GM21737 (cell line): ENCODE data around the gene CKMT2.

Experiments used
- ATAC-seq: cut with Tn5 transposase; IDR thresholded peaks from one replicate; pipeline ENCODE4 v1.9.1; 2021; ENCODE audit warnings: mild to moderate bottlenecking, moderate library complexity; ENCODE audit not compliant: unreplicated experiment

The CKMT2 gene

DNA sequence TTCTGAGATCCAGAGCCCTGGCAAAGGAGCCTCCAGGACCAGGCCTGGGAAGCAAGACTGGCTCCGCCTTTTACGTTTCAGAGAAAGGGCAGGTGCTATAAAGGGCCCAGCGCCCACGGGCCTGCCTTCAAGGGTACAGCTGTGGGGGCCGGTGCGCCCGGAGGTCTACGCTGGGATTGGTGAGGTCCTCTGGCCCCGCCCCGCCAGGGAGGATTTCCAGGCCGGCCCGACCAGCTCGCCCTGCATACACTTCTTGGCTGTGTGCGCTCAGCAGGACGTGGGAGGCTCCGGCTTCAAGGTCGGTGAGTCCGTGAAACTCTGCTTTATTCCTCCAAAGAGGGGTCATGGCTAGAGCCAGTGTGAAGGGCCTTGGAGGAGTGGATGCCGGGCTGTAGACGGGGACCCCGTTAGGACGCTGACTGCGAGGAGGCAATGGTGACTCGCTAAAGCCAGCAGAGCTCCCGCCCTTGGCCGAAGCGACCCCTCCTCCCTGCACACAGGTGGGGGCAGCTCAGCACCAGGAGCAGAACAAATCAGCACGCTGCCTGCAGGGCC lies at the start of gene CKMT2:
TSS of gene CKMT2 (plus strand) at position 243 of the 555 bp plus-strand sequence. CDS start 17,811 bp downstream, outside the sequence.
- ATAC-seq = no peak

DNA sequence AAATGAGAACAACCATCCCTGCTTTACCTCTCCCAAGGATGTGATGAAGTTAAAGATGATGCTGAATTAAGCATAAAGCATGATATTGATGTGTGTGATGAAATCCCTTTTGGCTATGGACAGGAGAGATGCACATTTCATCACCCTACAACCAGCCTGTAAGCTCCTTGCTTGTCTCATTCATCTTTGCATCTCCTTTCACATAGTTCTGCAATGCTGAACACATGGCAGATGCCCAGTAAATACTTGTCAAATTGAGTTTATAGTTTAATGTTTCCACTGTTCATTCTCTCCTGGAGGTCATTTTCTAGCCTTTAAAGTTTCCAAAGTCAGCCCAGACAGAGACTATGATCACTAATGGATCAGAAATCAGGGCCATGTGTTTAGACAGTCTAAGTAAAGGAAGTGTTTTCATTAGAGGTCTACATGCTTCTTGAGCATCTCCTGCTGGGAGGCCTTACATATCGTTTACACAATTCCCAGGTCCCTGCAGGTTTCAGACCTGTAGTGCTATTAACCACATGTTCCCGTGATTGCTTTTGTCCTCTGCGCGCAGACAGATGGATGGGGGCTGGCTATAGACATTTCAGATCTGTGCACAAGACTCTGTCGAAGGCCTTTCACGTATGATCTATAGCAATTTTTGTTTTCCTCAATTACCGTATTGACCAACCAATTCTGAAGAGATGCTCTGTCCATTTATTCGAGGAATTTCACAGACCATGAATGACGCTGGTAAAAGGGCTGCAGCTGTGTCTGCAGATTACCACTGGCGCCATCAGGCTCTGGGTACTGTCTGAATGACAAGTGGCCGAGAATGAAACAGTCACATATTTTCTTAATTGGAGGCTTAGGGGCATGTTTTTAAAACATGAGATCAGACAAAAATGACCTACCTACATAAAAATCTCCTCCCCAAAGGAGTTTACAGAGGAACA lies 49.0 kb upstream of the CKMT2 start:
- no peak for ATAC-seq

DNA sequence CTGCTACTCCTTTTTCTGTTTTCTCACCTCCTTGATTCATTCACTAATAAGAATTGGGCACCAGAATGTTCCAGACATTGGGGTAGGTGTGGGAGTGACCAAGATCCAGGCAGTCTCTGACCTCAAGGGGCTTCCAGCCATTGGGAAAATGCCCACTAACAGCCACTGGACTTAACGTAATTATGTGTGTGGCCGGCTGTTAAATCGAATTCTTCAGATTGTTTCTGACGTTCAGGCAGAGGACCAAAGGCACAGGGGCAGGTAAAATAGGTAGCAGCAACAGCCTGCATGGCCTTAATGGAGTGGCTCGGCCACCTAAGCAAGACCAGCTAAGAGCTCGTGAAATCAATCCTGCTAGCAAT lies 48.4 kb upstream of the CKMT2 start:
- no peak for ATAC-seq

DNA sequence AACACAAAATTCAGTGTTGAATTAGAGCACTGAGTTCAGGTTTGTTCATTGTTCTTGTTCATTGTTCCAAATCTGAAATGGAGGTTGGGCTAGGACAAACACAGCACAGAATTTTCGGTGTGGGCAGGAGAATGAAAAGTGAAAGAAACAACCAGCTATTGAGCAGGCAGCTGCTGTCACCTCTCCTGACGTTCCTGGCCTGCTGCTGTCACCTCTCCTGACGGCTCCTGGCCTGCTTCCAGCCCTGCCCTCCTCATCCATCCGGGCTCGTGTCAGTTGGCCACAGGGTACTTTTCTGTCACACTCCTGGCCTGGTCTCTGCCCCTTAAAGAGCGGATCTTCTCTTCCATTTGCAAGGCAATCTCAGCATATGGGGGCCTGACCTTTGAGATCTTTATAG lies 45.2 kb upstream of the CKMT2 start:
- ATAC-seq = no peak

DNA sequence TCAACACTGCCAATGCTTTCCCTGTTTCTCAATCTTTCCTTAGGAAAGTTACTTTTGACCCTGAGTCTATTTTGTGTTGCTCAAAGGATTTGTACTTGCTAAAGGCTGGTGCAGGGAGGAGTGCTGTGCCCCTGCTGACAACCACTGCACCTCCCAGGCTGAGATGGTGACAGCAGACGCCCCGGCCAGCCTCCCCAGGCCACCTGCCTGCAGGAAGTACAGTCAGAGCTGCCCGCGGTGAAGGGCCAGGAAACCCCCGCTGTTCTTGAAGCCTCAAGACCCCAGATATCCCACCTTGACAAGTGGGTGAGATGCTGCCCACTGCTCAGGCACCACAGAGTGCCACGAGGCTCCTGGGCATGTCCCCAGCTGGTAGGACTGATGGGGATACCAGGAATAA lies 44.2 kb upstream of the CKMT2 start:
- ATAC-seq = no peak

DNA sequence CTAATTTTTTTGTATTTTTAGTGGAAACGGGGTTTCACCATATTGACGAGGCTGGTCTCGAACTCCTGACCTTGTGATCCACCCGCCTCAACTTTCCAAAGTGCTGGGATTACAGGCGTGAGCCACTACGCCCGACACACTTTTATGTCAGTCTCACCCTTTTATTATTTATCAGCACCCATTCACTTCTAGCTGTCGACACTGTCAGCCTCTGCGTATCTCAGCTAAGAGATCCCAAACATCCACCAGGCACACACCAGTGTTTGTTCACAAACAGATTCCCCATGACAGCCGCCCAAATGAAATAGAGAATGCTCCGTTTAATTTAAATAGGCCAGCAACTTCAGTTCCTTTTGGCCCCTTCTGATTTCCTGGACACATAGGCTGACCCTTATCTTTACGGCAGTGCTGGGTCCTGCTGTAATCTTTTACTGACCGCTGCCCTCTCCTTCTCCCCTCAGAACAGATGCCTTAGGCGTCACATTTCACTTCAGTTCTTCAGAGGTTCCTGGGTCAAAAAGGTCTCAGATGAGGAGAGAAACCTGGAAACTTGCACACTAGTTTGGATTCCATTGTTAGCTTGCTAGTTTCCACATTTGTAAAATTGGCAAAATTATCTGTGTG lies 43.1 kb upstream of the CKMT2 start:
- no peak for ATAC-seq

DNA sequence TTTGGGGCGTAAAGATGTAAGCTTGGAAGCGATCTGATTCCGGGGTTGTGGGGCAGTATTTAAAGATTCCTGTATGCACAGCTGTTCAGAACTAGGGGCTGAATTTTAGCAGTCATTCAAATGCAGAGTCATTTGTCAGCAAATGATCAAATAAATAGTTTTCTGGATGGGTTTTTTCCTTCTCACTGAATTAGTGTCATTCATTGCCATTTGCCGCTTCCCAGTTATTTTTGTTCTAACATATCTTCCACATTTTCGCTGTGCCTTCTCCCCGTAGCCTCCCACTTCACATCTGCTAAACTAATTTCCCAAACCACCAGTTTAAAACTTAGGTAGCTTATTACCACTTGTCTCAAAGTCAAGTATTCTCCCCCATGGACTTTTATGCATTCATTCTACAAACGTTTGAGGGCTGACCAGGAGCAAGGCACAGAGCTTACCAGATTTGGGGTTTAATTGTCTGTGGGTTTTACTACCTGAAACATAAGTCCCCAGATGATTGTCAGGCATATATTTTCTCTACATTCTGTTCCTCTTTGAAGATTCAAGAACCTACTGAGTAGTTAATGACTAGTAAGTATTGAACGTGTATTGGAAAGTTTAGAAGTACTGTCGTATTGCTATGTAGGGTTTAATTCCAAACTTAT lies 41.3 kb upstream of the CKMT2 start:
- no peak for ATAC-seq

DNA sequence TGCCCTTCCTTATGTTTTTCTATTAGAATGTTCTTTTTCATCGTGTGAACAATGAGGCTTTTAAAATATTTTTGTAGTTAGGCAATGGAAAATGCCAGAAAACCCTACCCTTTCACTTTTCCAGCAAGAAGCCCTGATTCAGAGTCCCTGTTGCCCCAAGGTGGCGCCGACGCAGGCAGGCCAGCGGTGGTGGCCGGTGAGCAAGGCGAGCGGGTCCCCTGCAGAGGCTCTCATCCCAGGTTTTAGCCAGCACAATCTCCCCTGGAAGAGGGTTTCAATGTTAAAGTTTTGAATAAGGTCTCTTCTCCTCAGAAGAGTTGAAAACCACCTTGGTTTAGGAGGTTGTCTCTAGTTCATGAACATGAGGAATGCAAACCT lies 40.8 kb upstream of the CKMT2 start:
- ATAC-seq = no peak

DNA sequence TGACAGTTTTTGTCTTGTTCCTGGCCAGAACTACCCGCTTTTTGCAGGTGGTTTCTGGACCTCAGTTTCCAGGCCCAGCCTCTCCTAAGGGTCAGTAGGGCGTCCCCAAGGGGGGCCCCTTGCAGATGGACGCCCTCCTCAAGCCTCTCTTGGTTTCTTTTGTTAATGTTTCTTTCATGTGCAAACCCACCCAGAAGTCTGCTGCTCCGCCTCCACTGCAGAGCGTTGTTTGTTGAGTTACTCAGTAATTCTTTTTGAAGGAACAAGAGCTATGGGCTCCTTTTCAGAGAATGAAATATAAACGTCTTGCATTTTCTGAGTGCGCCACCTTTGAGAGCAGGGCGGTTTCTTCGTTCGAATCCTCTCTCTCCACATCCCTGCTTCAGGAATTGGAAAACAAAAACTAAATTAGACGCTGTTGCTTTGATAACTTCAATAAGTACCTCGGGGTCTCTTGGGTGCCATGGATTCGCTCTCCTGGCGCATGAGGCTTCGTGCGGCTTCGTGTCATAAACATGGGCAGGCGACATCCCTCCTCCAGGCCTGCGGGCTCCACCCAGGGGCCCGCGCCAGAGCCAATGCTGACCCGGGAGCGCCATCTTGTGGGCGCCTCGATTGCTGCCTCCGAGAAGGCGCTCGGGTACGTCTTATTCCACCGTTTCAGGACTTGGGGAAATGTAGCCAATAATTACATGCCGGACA lies 38.3 kb upstream of the CKMT2 start:
- peak; percentile 84 for ATAC-seq

DNA sequence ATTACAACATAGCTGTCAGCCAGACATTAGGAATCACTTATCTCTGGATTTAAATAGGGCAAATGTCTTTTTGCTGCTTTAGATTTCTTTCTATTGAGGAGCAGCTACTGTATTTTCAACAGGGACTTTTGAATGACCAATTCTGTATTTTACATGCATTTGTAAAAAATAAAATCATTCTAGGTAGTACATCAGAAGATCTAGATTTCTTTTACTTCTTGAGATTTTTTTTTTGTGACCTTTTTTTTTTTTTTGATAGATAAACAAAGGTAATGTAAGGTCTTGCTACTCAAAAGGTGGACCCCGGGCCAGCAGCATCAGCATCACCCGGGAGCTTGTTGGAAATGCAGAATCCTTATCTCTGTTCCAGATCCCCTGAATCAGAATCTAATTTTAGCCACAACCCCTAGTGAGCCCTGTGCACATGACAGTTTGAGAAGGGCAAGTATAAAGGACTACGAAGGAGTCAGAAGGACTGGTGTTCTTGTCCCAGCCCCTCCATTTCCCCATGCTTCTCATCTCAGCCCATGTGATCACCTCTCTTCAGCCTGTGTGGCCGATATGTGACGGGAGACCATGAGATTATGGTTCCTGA lies 37.7 kb upstream of the CKMT2 start:
- ATAC-seq = no peak

DNA sequence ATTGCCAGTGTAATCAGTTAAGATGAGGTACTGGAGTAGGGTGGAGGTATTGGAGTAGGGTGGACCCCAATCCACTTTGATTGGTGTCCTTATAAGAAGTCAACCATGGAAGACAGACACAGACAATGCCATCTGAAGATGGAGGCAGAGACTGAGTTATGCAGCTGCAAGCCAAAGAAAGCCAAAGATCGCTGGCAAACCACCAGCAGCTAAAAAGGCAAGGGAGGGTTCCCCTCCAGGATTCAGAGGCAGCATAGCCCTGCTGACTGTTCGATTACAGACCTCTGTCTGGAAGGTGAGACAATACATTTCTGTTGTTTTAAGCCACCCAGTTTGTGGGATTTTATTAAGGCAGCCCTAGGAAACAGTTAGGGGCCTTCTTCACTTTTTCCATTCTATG lies 30.5 kb upstream of the CKMT2 start:
- ATAC-seq = no peak

DNA sequence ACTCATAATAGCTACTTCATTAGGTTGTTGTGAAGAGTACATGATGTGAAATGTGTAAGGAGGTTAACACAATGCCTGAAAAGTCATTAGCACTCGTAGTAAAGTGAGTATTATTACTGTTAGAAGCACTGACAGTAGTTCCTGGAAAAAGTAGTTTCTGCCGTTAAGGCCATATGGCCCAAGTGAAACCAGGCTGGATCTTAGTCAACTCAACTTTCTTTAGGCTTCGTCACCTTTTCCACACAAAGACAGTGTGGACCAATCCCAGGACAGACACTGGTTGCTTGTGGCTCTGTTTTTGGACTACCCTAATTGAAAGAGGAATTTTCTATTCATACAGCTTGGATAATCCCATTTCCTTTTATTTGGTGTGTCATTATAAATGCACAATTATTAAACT lies 29.4 kb upstream of the CKMT2 start:
- ATAC-seq = no peak

DNA sequence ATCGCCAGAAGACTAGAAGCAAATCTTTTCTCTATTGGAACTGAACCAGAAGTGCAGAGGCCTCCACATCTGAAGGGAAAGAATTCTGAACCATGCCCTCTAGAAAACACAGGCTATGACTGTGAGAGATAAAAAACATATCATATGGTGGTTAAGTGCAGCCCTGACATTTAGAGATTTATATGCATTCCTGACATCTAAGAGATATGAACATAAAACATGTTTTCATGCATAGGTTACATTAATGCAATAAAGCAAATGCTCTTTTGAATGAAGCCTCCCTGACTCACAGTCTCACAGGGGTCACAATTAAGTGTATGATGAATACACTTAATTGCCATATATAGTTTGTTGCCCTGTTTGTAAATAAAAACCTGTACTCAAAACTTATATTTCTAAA lies 28.9 kb upstream of the CKMT2 start:
- ATAC-seq = no peak

DNA sequence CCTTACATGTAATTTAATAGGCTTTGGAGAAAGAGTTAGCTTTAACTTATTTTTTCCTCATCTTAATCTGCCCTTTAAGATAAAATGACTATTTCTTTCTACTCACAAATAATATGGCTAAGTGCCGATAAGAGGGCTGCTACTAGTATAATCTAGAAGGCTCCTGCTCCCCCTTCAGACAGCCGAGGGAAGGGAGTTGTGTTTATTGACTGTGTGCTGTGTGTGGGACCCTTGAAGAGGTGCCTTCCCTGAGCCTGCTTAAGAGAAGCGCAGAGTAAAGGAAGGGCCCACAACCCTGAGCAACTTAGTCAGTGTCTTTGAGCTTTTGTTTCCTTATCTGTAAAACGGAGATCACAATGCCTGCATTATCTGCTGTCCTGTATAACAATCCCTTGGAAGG lies 28.1 kb upstream of the CKMT2 start:
- ATAC-seq = no peak

DNA sequence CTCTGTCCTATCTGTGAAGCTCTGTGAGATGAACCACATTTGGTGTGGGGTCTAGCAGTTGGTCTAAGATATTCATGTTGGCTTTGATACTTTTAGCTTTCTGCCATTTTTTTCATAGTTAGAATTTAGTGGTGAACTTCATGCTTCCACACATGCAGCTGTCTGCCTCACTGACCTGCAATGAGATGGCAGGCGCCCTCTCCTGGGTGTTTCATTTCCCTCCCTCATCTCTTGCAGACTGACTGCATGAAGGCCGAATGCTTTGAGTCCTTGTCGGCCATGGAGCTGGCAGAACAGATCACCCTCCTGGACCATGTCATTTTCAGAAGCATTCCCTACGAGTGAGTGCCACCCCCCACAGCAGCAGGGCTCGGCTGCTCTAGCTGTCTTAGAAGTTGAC lies 26.1 kb upstream of the CKMT2 start:
- no peak for ATAC-seq

DNA sequence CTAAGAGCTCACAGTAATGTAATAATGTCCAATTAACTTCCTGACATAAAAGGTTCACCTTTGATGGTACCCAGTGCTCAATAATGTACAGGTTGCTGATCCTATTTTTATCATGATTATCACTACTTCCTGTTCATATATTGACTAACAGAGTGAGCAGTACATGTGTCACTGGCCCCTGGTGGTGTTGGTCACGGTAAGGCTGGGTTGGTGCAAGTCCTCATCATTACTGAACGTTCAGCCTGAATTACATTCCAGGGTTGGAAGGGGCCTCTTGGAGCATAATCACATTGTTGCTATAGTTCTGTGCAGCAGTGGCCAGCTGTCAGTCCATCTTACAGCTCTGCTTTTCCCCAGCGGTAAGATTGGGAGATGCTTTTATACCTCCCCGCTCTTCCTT lies 24.2 kb upstream of the CKMT2 start:
- no peak for ATAC-seq

DNA sequence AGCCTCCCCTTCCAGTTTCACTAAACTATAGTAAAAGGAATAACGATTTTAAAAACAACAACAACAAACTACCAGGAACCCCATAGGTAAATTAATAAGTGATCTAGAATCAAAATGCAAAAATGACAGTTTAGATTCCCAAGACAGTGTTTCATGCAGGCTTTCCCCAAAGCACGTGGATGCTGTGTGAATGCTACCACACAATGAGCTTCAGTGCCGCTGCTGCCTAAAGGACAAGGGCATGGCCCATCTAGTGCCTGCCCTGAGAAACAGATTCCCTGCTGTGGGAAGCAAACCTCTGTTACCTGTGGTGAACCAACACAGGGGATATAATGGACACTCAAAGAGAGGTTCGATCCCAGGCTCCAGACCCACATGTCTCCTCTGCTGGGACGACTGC lies 23.7 kb upstream of the CKMT2 start:
- no peak for ATAC-seq

DNA sequence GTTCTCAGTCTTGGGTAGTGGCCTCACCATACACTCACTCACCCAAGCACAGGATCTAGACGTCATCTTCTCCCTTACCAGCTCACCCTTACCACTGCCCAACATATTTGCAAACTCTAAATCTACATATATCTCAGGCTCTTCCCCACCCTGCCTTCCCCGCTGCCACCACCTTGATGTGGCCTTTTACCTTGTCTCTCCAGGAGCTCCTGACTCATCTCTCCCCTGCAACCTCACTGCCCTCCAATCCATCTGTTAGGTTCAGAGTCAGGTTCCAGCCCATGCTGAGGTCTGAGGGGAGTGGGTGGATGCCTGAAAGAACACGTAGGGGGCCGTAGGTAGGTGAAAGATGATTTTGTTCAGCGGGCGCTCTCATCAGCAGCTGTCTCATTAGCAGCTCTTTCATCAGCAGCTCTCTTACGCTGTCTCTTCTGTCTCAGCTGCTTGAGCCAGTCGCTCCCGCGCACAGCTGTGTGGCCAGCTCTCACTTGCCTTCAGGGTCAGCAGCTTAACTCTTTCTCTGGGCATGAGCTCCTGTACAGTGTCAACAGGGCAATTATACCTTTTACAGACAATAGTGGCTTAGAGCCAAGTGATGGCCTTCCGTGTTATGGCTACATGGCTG lies 23.1 kb upstream of the CKMT2 start:
- no peak for ATAC-seq

DNA sequence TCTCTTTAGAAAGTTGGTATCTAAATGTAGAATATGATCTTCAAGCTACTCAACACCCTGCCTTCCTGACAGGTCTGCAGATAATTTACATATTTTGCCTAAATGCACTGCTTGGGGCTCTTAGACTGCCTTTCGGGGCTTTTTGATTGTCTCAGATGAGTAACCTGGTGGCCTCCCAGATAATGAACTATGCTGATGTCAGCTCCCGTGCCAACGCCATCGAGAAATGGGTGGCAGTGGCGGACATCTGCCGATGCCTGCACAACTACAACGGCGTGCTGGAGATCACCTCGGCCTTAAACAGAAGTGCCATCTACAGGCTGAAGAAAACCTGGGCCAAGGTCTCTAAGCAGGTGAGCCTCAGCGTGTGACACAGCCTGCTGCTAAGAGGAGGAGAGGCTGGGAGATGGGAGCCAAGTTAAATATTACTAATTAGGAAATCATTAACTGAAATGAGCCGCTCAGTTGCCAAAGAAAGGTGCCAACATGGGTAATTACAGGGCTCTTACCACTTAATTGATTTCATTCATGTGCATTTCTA lies 20.8 kb upstream of the CKMT2 start:
- no peak for ATAC-seq

DNA sequence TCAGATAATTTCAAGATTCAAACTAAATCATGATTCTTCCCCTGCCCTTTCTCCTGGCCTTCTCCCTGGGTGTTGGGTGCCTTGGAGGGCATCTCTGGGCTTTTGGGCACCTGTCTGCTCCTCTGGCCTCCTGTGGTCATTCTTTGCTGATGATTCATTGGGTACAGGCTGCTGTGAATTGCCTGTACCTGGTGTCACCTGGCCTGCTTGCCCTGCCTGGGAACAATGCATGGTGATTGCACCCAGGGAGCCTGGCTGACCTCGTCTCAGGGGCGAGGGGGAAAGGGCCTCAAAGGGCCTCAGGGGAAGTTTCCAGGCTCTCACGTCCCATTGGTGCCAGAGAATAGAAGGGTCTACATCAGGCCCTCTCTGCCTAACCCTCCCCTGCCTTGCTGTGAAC lies 20.1 kb upstream of the CKMT2 start:
- no peak for ATAC-seq
